Left renal pelvis (tissue), 4 donors: ENCODE results near the gene DNAJC16. TPM values are rescaled to one million over a fixed set of nuclear protein-coding genes. Genes with fewer than 3 reads are reported as not detected.
"Not testable (repeated sequence)": the region's sequence is repeated elsewhere in the genome, so short reads cannot be mapped to it uniquely, and the experiment has no call there.

Source experiments
- DNase-seq, 4 donors: peaks; one replicate each; pipeline ENCODE4 v3.0.0-alpha.2; 2013; ENCODE audit warnings: low read depth in 4 of 4, low spot score in 3 of 4
- polyA plus RNA-seq, 4 donors: library from polyadenylated mRNA; unstranded; fragments of 120-200 nt; gene quantifications; one replicate each; pipeline ENCODE4 v1.2.1, GENCODE V29; 2013; ENCODE audit not compliant: insufficient read length in 4 of 4

Gene DNAJC16
- polyA plus RNA-seq, 4 donors: 18.6 to 37.1 (median 29.9) TPM

- no peak for DNase-seq
Observed at GRCh38 chr1:15504436-15504835, 22.2 kb upstream of the DNAJC16 start.

GRCh38 chr1:15506831-15507230 is 19.8 kb upstream of the DNAJC16 start:
- DNase-seq: no peak

DNA sequence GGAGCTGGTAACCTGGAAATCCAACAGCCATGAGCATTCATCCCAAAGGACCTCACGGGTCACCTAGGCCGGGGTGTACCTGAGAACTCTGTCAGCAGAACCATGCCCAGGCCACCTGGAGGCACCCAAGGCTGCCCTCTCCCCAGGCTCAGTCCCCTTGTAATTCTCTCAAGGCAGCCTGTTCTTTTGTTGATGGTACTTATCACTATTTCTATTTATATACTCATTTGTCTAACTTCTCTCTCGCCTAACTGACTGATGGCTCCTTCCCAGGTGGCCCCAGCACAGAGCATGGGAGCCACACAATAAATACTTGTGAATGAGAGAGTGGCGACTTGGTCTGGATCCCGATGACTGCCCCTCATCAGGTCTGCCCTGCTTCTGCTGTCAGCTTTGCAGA is 19.4 kb upstream of the DNAJC16 start:
- DNase-seq: no peak

GRCh38 chr1:15508700-15509487 is 17.8 kb upstream of the DNAJC16 start:
- no peak for DNase-seq

DNA sequence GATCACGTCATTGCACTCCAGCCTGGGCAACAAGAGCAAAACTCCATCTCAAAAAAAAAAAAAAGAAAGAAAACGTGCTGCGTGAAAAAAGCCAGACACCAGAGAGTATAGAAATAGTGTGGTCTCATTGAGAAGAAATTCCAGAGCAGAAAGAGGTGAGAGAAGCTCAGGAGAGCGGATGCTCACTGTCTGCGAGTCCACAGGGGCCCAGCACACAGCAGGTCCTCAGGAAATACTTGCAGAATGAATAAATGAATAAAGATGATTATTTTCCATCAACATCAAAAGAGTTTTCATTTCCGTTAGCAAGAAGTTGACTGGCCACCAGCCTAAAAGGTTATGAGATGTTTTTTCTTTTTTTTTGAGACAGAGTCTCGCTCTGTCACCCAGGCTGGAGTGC is 17.1 kb upstream of the DNAJC16 start:
- DNase-seq: no peak

DNA sequence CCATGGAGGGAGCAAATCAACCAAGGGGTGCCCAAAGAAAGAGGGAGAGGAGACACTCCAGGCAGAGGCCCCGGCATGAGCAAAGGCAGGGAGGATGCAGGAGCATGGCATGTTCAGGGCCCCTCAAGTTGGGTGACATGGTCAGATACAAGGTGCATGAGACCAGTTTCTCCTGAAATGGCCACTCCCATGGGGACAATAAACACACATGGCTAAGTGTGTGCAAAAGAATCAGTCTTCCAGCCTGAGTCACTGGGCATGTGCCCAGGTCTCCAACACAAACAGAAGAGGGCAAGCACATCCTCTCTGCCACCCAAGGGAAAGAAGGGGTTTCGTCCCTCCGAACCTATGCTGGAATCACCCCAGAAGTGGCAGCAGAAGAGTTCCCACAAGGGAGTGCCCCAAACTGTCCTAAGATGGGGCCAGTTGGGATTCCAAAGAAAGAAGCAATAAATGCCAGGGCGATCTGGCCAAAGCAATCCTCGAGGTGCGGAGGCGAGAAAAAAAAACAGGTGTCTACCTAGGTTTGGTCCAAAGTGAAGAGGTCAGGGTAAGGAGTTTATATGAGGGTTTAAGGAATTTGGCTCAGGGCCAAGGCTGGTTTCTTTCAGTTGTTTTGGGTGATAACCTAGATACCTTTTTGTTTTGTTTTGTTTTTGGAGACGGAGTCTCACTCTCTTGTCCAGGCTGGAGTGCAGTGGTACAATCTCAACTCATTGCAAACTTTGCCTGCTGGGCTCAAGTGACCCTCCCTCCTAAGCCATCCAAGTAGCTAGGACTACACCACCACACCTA is 15.8 kb upstream of the DNAJC16 start:
- DNase-seq: no peak

- DNase-seq: no peak
Observed at GRCh38 chr1:15513192-15513591, 13.5 kb upstream of the DNAJC16 start.

- DNase-seq: no peak
Observed at GRCh38 chr1:15513919-15514318, 12.7 kb upstream of the DNAJC16 start.

DNA sequence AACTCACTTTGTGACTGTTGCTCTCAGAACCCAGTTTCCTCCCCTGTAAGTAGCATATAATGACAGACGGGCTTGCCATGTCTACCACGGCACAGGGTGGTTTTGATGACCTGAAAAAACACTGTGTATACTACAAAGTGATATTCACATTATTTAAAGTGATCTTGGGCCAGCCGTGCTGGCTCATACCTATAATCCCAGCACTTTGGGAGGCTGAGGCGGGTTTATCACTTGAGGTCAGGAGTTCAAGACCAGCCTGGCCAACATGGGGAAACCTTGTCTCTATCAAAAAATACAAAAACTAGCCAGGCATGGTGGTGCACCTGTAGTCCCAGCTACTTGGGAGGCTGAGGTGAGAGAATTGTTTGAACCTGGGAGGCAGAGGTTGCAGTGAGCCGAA is 12.1 kb upstream of the DNAJC16 start:
- DNase-seq: not testable (repeated sequence)

DNA sequence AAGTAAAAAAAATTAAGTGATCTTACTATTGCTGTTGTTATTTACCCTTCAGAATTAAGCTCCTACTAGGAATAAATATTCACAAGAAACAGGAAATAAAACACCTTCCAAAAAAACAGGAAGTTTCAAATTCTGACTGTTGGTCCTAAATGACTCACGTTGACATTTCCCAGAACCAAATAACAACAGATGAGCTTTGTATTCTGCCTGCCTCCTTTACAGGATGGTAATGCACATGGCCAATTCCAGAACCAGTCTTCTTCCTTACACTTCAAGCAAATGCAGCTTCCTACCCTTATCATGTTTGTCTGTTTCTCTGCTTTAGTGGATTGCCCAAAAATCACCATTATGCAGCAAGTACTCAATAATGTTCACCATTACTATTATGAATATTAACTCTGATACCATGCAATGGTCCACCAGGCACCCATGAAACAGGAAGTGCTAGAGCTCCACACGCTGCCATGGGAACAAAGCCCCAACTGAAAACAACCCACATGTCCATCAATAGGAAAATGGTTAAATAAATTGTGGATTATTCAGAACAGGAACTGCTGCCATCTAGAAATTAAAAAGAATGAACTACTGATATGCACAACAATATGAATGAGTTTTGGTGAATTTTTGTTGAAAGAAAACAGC is 11.5 kb upstream of the DNAJC16 start:
- no peak for DNase-seq

- no peak for DNase-seq
Observed at GRCh38 chr1:15519625-15520024, 7.0 kb upstream of the DNAJC16 start.

DNA sequence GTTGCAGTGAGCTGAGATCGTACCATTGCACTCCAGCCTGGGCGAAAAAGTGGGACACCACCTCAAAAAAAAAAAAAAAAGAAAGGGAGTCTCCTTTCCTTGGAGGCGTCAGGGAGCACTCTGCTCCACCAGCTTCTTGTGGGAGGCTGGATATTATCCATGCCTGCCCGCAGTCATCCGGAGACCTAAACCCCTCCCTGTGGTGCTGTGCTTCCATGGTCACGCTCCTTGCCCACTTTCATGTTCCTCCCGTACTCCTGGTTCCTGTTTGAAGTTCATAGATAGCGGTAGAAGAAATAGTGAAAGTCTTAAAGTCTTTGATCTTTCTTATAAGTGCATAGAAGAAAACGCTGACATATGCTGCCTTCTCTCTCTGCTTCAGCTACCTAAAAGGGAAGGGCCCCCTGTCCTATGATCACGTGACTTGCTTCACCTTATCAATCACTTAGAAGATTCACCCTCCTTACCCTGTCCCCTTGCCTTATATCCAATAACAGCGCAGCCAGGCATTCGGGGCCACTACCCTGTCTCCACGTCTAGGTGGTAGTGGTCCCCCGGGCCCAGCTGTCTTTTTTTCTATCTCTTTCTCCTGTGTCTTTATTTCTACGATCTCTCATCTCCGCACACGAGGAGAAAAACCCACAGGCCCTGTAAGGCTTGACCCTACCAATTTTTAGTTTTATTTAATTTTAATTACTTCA is 5.3 kb upstream of the DNAJC16 start:
- DNase-seq: not testable (repeated sequence)

DNA sequence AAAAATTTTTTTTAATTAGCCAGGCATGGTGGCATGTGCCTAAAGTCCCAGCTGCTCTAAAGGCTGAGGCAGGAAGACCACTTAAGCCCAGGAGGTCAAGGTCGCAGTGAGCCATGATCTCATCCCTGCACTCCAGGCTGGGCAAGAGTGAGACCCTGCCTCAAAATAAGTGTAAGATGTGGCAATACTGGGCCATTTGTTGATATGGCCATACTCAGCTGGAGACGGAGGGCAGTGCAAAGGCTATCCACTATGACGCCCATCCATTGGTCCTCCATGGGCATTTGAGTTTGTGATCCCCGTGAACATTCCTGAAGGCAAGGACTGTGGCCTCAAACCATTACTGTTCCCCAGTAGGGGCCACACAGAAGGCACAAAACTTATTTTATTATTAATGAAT is 4.1 kb upstream of the DNAJC16 start:
- no peak for DNase-seq

DNA sequence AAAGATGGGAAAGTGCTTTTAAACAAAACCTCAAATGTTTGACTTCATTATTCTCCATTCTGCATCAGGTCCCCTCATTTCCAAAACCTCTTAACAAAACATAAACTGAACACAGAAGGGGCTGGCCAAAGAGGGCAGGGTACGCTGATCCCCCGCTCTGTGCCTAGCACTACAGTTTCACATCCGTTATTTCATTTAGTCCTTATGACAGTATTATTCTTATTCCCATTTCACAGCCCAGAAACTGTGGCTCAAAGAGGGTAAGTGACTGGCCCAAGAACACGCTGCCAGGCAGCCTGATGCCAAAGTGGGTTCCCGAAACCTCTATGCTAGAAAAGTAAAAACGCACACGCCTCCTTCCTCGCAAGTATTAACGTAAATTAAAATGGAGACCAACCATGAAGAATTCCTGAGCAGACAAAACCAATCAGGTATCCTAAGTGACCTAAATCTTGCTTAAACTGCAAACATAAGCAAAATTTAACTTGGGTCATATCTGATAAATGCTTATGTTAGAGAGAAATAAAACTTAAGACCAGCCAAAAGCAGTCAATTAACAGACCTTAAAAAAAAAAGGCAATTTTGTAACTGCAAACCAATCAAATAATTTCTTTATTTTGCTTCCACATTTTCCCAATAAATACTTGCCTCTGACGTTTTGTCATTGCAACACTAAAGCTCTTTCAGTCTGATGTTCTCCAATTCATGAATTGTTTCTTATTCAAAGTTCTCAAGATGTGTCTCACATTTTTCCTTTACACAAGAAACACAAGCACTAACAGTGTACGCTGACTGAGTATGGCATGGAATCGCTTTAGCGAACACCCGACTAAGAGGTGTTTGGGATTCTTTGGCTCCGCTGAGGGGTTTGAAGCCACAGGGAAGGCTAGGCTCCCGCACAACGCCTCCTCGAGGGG is 3.3 kb upstream of the DNAJC16 start:
- DNase-seq: no peak

DNA sequence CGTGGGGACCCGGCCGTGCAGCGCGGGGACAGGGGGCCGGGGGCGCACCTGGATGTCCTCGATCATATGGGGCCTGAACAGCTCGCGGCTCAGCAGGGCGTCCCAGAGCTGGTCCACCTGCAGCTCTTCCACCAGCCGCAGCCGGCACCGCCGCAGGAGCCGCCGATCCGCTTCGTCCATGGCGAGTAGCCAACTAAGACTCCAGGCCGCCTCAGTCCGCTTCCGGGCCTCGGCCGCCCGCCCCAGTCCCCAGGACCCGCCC is 2.7 kb upstream of the DNAJC16 start, which contains the start of gene CASP9:
Gene CASP9, minus strand, starts transcription at position 195 of the 262 bp plus-strand sequence. Its CDS starts 15 bp downstream, at position 180.
- DNase-seq: no peak

GRCh38 chr1:15524283-15525049 is 2.2 kb upstream of the DNAJC16 start:
- DNase-seq: peak; percentile 91 to 98 (median 97)

DNA sequence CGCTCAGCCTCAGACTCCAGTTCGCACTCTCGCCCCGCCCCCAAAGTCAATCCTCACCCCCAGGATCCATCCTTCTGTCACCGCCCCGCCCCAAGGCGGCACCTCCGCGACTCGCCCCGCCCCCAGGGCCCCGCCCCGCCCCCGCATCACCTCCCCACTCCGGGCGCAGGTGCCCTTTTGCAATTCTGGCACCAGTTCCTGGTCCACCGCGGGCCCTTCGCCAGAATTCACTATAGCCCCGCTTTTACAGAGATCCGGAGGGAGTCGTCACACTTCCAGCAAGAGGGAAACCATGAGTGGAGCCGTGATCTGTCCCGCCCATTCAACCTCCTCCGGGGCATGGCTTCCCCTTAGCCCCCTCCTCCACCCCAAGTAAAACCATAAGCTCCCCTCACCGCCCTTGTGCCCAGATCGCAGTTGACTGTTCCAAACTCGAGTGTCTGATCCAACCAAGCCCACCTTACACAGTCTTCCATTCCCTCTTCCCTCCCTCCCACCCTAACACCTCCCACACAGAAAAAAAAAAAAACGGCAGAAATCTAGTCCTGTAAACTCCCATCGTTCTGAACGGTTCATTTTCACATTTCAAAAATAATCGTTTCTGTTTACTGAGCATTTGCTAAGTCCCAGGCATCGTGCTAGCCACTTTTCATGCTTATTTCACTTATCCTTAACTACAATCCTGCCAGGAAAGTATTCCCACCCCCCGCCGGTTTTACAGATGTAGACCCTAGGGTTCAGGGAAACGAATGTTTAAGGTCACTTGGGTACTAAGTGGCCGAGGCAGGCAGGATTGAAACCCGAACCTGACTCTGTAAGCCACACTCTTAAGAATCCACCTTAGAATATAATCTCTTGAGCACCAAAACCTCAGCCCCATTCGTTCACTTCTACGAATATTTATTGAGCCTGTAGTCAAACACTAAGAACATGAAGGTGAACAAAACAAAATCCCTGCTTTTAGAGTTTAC is 1.3 kb upstream of the DNAJC16 start:
- peak in 1 of 4 donors; percentile 93 for DNase-seq

- no peak for DNase-seq
Observed at GRCh38 chr1:15526021-15526489, 593 bp upstream of the DNAJC16 start.
